PFSK-1 (cell line): Measurements from ENCODE around the gene HSPB9.

ENCODE experiments used
- FOXP2 ChIP-seq: optimal IDR thresholded peaks from 2 replicates; pipeline ENCODE3; 2011; ENCODE audit warnings: borderline replicate concordance, control low read depth, inconsistent platforms; ENCODE audit not compliant: insufficient read depth; ENCODE audit errors: extremely low read length, extremely low read depth
- POLR2AphosphoS5 ChIP-seq: IDR thresholded peaks from 2 replicates; pipeline ENCODE4 v1.6.1; 2012; ENCODE audit warnings: low read depth, mild to moderate bottlenecking, control low read depth, low read length, moderate library complexity
- SIN3A ChIP-seq: IDR thresholded peaks from 2 replicates; pipeline ENCODE4 v1.6.1; 2012; ENCODE audit warnings: mild to moderate bottlenecking, low read length, moderate library complexity, borderline replicate concordance; ENCODE audit not compliant: insufficient read depth
- TAF1 ChIP-seq: IDR thresholded peaks from 2 replicates; pipeline ENCODE4 v1.6.1; 2012; ENCODE audit warnings: low read length, control low read depth, borderline replicate concordance; ENCODE audit not compliant: insufficient read depth
- TF ChIP-seq, protein P1 (sequence below), 2 experiments: IDR thresholded peaks; 2 replicates each; pipeline versions ENCODE4 v1.6.1 to v1.8.0; 2011 to 2012; ENCODE audit warnings: low read depth in 2 of 2, low read length in 2 of 2, control low read depth in 1 of 2, inconsistent platforms in 1 of 2, mild to moderate bottlenecking in 1 of 2, moderate library complexity in 1 of 2; ENCODE audit not compliant: insufficient read depth in 1 of 2

DNA sequence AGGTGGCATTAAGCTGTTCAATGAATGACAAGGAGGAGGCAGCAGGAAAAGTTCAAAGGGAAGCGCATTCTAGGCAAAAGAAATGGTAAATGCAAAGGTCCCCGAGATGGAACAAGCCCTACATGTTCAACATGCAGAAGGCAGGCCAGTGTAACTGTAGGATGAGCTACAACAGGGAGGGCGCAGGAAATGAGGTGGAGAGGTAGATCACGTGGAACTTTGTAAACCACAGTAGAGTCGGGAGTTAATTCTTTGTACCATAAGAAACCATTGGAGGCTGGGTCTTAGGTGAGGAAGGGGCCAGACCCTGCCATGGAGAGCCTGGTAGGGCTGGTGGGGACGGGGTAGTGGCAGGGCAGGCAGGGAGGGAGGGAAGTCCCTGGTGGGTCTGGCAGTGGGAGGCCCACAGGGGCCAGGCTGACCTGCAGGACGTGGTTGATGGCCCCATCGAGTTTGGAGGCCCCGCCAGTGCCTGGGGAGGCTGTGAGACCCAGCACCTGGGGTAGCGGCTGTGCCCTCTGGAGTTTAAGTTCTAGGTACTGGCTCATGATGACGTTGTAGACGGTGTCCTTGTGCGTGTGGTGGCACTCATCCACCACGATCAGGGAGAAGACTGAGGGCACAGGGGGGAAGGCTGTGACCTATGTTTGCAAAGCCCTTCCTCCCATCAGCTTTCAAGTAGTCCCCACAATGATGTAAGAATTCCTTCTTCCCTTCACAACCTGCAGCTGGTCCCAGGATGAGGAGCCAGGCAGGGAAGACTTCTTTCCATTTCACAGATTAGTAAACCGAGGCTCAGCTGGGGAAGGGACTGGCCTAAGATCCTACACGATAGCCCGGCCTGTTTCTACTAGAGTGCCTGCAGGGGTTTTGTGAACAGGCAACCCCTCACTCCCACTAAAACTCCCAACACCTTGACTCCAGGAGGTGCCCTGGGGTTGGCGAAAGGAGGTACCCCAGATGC, 12.0 kb upstream of the HSPB9 start:
- no peak for TF ChIP-seq POLR2AphosphoS5
- TF ChIP-seq TAF1: no peak
- TF ChIP-seq, protein P1, sequence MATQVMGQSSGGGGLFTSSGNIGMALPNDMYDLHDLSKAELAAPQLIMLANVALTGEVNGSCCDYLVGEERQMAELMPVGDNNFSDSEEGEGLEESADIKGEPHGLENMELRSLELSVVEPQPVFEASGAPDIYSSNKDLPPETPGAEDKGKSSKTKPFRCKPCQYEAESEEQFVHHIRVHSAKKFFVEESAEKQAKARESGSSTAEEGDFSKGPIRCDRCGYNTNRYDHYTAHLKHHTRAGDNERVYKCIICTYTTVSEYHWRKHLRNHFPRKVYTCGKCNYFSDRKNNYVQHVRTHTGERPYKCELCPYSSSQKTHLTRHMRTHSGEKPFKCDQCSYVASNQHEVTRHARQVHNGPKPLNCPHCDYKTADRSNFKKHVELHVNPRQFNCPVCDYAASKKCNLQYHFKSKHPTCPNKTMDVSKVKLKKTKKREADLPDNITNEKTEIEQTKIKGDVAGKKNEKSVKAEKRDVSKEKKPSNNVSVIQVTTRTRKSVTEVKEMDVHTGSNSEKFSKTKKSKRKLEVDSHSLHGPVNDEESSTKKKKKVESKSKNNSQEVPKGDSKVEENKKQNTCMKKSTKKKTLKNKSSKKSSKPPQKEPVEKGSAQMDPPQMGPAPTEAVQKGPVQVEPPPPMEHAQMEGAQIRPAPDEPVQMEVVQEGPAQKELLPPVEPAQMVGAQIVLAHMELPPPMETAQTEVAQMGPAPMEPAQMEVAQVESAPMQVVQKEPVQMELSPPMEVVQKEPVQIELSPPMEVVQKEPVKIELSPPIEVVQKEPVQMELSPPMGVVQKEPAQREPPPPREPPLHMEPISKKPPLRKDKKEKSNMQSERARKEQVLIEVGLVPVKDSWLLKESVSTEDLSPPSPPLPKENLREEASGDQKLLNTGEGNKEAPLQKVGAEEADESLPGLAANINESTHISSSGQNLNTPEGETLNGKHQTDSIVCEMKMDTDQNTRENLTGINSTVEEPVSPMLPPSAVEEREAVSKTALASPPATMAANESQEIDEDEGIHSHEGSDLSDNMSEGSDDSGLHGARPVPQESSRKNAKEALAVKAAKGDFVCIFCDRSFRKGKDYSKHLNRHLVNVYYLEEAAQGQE (IDR thresholded peaks at IDR 0.05; ENCODE audit: insufficient read depth in 1 of 2, low read depth in 2 of 2, low read length in 2 of 2): no peak
- no peak for TF ChIP-seq SIN3A
- TF ChIP-seq FOXP2: no peak
